Measurements from ENCODE around the gene LAMA2. TPM values are rescaled to one million over a fixed set of nuclear protein-coding genes. Genes with fewer than 3 reads are reported as not detected.

The LAMA2 gene
- total RNA-seq, 1 donor from 2014 or later = 0.47 TPM

GRCh38 chr6:129507059-129507807 lies 624.3 kb downstream of the LAMA2 start:
- Mint-ChIP-seq H3K27ac (ENCODE audit: unreplicated experiment) (no peak overlapping the region), H3K36me3 (ENCODE audit: low read depth) (no peaks in the 10 kb centered on the region), H3K9me3 (no peaks in the 10 kb centered on the region), H3K4me3 (no peak overlapping the region), H3K27me3 (ENCODE audit: low read depth) (no peaks in the 10 kb centered on the region), H3K4me1 (peaks cover 7% of the 10 kb centered on the region)
- TF ChIP-seq, protein P1, sequence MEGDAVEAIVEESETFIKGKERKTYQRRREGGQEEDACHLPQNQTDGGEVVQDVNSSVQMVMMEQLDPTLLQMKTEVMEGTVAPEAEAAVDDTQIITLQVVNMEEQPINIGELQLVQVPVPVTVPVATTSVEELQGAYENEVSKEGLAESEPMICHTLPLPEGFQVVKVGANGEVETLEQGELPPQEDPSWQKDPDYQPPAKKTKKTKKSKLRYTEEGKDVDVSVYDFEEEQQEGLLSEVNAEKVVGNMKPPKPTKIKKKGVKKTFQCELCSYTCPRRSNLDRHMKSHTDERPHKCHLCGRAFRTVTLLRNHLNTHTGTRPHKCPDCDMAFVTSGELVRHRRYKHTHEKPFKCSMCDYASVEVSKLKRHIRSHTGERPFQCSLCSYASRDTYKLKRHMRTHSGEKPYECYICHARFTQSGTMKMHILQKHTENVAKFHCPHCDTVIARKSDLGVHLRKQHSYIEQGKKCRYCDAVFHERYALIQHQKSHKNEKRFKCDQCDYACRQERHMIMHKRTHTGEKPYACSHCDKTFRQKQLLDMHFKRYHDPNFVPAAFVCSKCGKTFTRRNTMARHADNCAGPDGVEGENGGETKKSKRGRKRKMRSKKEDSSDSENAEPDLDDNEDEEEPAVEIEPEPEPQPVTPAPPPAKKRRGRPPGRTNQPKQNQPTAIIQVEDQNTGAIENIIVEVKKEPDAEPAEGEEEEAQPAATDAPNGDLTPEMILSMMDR (conservative IDR thresholded peaks at IDR 0.05) = no peak
- DNase-seq (ENCODE audit: low read depth, low spot score) = no peak

DNA sequence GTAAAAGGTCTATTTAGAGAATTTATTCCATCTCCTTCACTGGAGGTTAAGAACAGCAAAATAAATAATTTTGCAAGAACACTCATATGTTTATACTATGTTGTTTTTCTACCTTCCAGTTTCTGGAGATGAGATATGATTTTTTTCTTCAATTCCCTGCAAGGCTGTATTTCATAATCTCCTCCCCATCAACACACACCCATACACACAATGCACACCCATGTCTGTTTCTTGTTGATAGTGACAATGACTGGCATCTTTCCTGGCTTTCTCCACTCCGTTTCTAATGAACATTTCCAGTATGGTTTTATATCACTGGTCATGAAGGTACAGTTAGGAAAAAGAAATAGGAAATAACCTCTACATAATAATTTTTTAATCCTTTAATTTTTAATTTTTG lies 624.9 kb downstream of the LAMA2 start:
- H3K4me3 Mint-ChIP-seq = no peak overlapping the region
- H3K4me1 Mint-ChIP-seq = peaks cover 7% of the 10 kb centered on the region
- no peaks in the 10 kb centered on the region for H3K9me3 Mint-ChIP-seq
- no peak for DNase-seq (ENCODE audit: low read depth, low spot score)
- H3K27ac Mint-ChIP-seq (ENCODE audit: unreplicated experiment) = no peak overlapping the region
- TF ChIP-seq, protein P1 (conservative IDR thresholded peaks at IDR 0.05) = no peak
- H3K36me3 Mint-ChIP-seq (ENCODE audit: low read depth) = no peaks in the 10 kb centered on the region
- H3K27me3 Mint-ChIP-seq (ENCODE audit: low read depth) = no peaks in the 10 kb centered on the region

- no peaks in the 10 kb centered on the region for H3K9me3 Mint-ChIP-seq
- no peaks in the 10 kb centered on the region for H3K27me3 Mint-ChIP-seq (ENCODE audit: low read depth)
- TF ChIP-seq, protein P1 (conservative IDR thresholded peaks at IDR 0.05) = no peak
- no peaks in the 10 kb centered on the region for H3K36me3 Mint-ChIP-seq (ENCODE audit: low read depth)
- H3K4me3 Mint-ChIP-seq = no peak overlapping the region
- H3K27ac Mint-ChIP-seq (ENCODE audit: unreplicated experiment) = no peak overlapping the region
- peaks cover 7% of the 10 kb centered on the region for H3K4me1 Mint-ChIP-seq
- no peak for DNase-seq (ENCODE audit: low read depth, low spot score)
These were observed 625.7 kb downstream of the LAMA2 start for GRCh38 chr6:129508477-129509145.

- H3K4me1 Mint-ChIP-seq = peaks cover 7% of the 10 kb centered on the region
These were observed 628.0 kb downstream of the LAMA2 start for GRCh38 chr6:129510950-129511349.

DNA sequence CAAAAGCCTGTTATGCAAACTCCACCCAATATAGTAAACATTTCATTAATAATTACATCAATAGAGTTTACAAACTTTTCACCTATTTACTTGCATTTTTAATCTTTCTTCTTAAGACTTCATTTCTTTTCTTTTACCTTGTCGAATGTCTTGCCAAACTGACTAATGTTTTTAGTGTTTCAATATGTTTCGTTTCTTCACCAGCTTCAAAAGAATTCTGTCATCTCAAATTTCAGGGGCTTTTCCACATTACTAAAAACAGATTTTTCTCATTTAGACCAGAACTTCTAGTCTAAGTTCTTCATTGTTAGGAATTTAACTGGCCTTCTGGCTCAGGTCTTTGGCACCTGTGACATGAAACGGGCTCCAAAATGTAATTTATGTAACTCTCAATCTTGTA lies 630.5 kb downstream of the LAMA2 start:
- Mint-ChIP-seq H3K4me1 (peaks cover 11% of the 10 kb centered on the region), H3K27ac (ENCODE audit: unreplicated experiment) (no peak overlapping the region), H3K36me3 (ENCODE audit: low read depth) (no peaks in the 10 kb centered on the region), H3K4me3 (no peak overlapping the region), H3K27me3 (ENCODE audit: low read depth) (no peaks in the 10 kb centered on the region), H3K9me3 (no peaks in the 10 kb centered on the region)
- no peak for DNase-seq (ENCODE audit: low read depth, low spot score)
- TF ChIP-seq, protein P1 (conservative IDR thresholded peaks at IDR 0.05) = no peak

More at GRCh38 chr6:129510950-129511349, 628.0 kb downstream of the LAMA2 start:
- Mint-ChIP-seq H3K36me3 (ENCODE audit: low read depth) (no peaks in the 10 kb centered on the region), H3K27ac (ENCODE audit: unreplicated experiment) (no peak overlapping the region), H3K4me3 (no peak overlapping the region), H3K9me3 (no peaks in the 10 kb centered on the region), H3K27me3 (ENCODE audit: low read depth) (no peaks in the 10 kb centered on the region)
- no peak for DNase-seq (ENCODE audit: low read depth, low spot score)
- TF ChIP-seq, protein P1 (conservative IDR thresholded peaks at IDR 0.05) = no peak
